ENCODE data around the gene ZBED3. TPM values are rescaled to one million over a fixed set of nuclear protein-coding genes. Genes with fewer than 3 reads are reported as not detected.

Gene ZBED3, protein sequence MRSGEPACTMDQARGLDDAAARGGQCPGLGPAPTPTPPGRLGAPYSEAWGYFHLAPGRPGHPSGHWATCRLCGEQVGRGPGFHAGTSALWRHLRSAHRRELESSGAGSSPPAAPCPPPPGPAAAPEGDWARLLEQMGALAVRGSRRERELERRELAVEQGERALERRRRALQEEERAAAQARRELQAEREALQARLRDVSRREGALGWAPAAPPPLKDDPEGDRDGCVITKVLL
- total RNA-seq, result 10.7 to 15.8 TPM (median 14.7 TPM) in 3 replicates
- long read RNA-seq, full-length matches to known transcripts, result 7 of 9 reads
- long read RNA-seq, partial matches to known transcripts, result 0 of 9 reads
- long read RNA-seq, other reads (novel, unspliced or antisense), result 2 of 9 reads

DNA sequence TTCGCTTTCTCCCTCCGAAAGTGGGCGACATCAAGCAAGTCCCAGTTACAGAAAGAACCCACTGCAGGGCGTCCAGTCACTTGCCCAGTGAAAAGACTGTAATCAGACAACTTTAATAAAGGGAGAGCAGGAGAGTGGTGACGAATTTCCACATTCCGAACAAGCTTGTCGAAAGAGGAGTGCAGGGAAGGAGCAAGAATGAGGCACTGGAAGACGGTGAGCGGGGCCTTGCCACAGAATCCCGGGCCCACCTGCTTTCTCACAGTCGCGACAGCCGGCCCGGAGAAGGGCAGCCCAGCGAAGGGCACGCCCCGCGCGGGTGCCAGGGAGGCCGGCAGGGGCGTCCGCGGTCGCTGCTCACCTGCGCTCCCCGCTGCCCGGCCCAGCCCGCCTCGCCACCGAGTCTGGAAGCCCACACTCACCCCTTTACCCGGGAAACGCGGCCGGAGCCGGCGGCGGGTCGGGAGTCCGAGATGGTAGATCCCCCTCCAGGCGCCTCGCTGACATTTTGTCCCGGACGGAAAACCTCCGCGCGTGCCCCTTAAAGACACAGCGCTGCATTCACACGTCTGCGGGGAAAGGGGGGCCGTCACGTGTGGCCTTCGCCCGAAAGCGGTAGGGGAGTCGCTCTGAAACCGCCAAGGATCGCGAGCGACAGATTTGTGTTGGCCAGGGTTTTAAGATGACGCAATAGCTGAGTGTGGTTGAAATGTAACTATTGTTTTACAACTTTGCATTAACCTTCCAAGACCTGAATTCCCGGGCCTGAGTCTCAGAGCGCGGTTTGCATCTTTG is at the start of gene ZBED3:
Gene ZBED3 (minus strand): TSS at position 597 of the 795 bp plus-strand sequence. CDS start 9,407 bp downstream, outside the sequence.
- Mint-ChIP-seq H3K4me1 (ENCODE audit: low read depth) (peaks cover 33% of the 10 kb centered on the region), H3K27me3 (ENCODE audit: low read depth) (no peaks in the 10 kb centered on the region), H3K36me3 (ENCODE audit: low read depth) (peaks cover 7% of the 10 kb centered on the region), H3K4me3 (ENCODE audit: unreplicated experiment) (peak within 1 kb of the TSS; percentile 89), H3K27ac (ENCODE audit: unreplicated experiment) (peak within 1 kb of the TSS; percentile 100), H3K9me3 (ENCODE audit: low read depth) (no peaks in the 10 kb centered on the region)
- DNase-seq (ENCODE audit: low spot score), result peak; percentile 89
- TF ChIP-seq, protein P1, sequence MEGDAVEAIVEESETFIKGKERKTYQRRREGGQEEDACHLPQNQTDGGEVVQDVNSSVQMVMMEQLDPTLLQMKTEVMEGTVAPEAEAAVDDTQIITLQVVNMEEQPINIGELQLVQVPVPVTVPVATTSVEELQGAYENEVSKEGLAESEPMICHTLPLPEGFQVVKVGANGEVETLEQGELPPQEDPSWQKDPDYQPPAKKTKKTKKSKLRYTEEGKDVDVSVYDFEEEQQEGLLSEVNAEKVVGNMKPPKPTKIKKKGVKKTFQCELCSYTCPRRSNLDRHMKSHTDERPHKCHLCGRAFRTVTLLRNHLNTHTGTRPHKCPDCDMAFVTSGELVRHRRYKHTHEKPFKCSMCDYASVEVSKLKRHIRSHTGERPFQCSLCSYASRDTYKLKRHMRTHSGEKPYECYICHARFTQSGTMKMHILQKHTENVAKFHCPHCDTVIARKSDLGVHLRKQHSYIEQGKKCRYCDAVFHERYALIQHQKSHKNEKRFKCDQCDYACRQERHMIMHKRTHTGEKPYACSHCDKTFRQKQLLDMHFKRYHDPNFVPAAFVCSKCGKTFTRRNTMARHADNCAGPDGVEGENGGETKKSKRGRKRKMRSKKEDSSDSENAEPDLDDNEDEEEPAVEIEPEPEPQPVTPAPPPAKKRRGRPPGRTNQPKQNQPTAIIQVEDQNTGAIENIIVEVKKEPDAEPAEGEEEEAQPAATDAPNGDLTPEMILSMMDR (IDR thresholded peaks at IDR 0.05), result peak; percentile 74

GRCh38 chr5:77133061-77133758 is 46.1 kb upstream of the ZBED3 start:
- H3K27ac Mint-ChIP-seq (ENCODE audit: unreplicated experiment), result peak overlapping the region; percentile 73
- no peak for DNase-seq (ENCODE audit: low spot score)
- no peak overlapping the region for H3K4me3 Mint-ChIP-seq (ENCODE audit: unreplicated experiment)
- peaks cover 16% of the 10 kb centered on the region for H3K4me1 Mint-ChIP-seq (ENCODE audit: low read depth)
- TF ChIP-seq, protein P1 (IDR thresholded peaks at IDR 0.05), result no peak
- H3K36me3 Mint-ChIP-seq (ENCODE audit: low read depth), result peaks cover 2% of the 10 kb centered on the region
- no peaks in the 10 kb centered on the region for H3K9me3 Mint-ChIP-seq (ENCODE audit: low read depth)
- H3K27me3 Mint-ChIP-seq (ENCODE audit: low read depth), result no peaks in the 10 kb centered on the region

DNA sequence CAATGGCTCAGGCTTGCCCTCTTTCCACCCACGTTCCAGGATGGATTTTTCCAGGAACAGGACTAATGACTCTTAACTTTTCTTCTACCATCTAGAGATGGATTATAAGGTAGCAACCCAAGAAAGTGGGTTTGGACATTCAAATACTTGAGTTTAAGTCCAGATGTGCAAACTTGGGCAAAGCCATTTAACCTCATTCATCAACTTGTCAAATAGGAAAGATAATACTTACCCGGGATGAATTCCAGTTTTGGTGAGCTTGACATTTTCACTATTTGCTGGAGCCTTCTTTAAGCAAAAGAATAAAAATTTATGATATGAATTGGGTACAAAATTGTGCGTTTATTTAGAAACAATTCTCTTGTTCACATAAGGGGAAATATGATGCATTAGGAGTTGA is 44.3 kb upstream of the ZBED3 start:
- no peaks in the 10 kb centered on the region for H3K27me3 Mint-ChIP-seq (ENCODE audit: low read depth)
- H3K27ac Mint-ChIP-seq (ENCODE audit: unreplicated experiment), result no peak overlapping the region
- peaks cover 2% of the 10 kb centered on the region for H3K36me3 Mint-ChIP-seq (ENCODE audit: low read depth)
- TF ChIP-seq, protein P1 (IDR thresholded peaks at IDR 0.05), result no peak
- no peaks in the 10 kb centered on the region for H3K9me3 Mint-ChIP-seq (ENCODE audit: low read depth)
- H3K4me1 Mint-ChIP-seq (ENCODE audit: low read depth), result peaks cover 16% of the 10 kb centered on the region
- no peak overlapping the region for H3K4me3 Mint-ChIP-seq (ENCODE audit: unreplicated experiment)
- no peak for DNase-seq (ENCODE audit: low spot score)

- TF ChIP-seq, protein P1 (IDR thresholded peaks at IDR 0.05), result peak; percentile 79
- Mint-ChIP-seq H3K4me1 (ENCODE audit: low read depth) (peaks cover 16% of the 10 kb centered on the region), H3K36me3 (ENCODE audit: low read depth) (peaks cover 5% of the 10 kb centered on the region), H3K27ac (ENCODE audit: unreplicated experiment) (no peak overlapping the region), H3K4me3 (ENCODE audit: unreplicated experiment) (no peak overlapping the region), H3K9me3 (ENCODE audit: low read depth) (peaks cover 6% of the 10 kb centered on the region), H3K27me3 (ENCODE audit: low read depth) (no peaks in the 10 kb centered on the region)
- no peak for DNase-seq (ENCODE audit: low spot score)
Observed at GRCh38 chr5:77129391-77129990, 42.4 kb upstream of the ZBED3 start.

Measured in chondrocyte (in vitro differentiated cells).